Neural cell (in vitro differentiated cells): ENCODE measurements around the gene SALL4. TPM values are rescaled to one million over a fixed set of nuclear protein-coding genes. Genes with fewer than 3 reads are reported as not detected.

Source experiments
- H2AFZ ChIP-seq: fragments of 200-600, 300-800 bp; sonication (generic), shearing (Covaris generic); 2 replicates; pipeline ENCODE4 v1.6.0; 2014; ENCODE audit warnings: low read depth, mild to moderate bottlenecking, antibody characterized with exemption, low read length, moderate library complexity
- H3F3A ChIP-seq: fragments of 200-600 bp; shearing (Covaris generic); 2 replicates; pipeline ENCODE4 v1.6.1; 2016; ENCODE audit warnings: mild to moderate bottlenecking, moderate library complexity, mixed read lengths, antibody characterized with exemption, low read length; ENCODE audit not compliant: insufficient read depth, poor library complexity, severe bottlenecking
- H3K27ac ChIP-seq: fragments of 200-600, 300-800 bp; sonication (generic), shearing (Covaris generic); 2 replicates; pipeline ENCODE4 v1.5.1; 2014; ENCODE audit warnings: mild to moderate bottlenecking, low read length, moderate library complexity
- H3K27me3 ChIP-seq: fragments of 300-800, 200-600 bp; sonication (generic), shearing (Covaris generic); 2 replicates; pipeline ENCODE4 v1.6.0; 2014; ENCODE audit warnings: mild to moderate bottlenecking, low read depth, low read length, moderate library complexity; ENCODE audit not compliant: insufficient read depth
- H3K36me3 ChIP-seq: fragments of 300-800, 200-600 bp; sonication (generic), shearing (Covaris generic); 2 replicates; pipeline ENCODE4 v1.5.1; 2014; ENCODE audit warnings: mild to moderate bottlenecking, antibody characterized with exemption, low read length, moderate library complexity; ENCODE audit not compliant: insufficient read depth
- H3K4me2 ChIP-seq: fragments of 300-800, 200-600 bp; sonication (generic), shearing (Covaris generic); 2 replicates; pipeline ENCODE4 v1.6.0; 2014; ENCODE audit warnings: mild to moderate bottlenecking, low read length
- H3K4me3 ChIP-seq: fragments of 300-800, 200-600 bp; sonication (generic), shearing (Covaris generic); 2 replicates; pipeline ENCODE4 v1.5.1; 2014; ENCODE audit warnings: mild to moderate bottlenecking, low read length, moderate library complexity
- H3K79me2 ChIP-seq: fragments of 200-600 bp; shearing (Covaris generic); replicated peaks from 2 replicates; pipeline ENCODE4 v1.6.0; 2014; ENCODE audit warnings: mild to moderate bottlenecking, low read length, moderate library complexity; ENCODE audit not compliant: insufficient read depth
- H3K9ac ChIP-seq: fragments of 300-800, 200-600 bp; sonication (generic), shearing (Covaris generic); 2 replicates; pipeline ENCODE4 v1.6.1; 2016; ENCODE audit warnings: mild to moderate bottlenecking, low read length, mixed read lengths
- H3K9me2 ChIP-seq: fragments of 200-600 bp; shearing (Covaris generic); 2 replicates; pipeline ENCODE4 v1.6.1; 2016; ENCODE audit warnings: mild to moderate bottlenecking, low read length, mixed read lengths; ENCODE audit not compliant: insufficient read depth
- H3K9me3 ChIP-seq: fragments of 200-600, 300-800 bp; sonication (generic), shearing (Covaris generic); 2 replicates; pipeline ENCODE4 v1.6.1; 2016; ENCODE audit warnings: mild to moderate bottlenecking, mixed run types, low read length, moderate library complexity, mixed read lengths
- H4K20me1 ChIP-seq: fragments of 200-600 bp; shearing (Covaris generic); 2 replicates; pipeline ENCODE4 v1.6.1; 2016; ENCODE audit warnings: mild to moderate bottlenecking, mixed run types; ENCODE audit not compliant: insufficient read depth
- EP300 ChIP-seq: fragments of 450-650 bp; conservative IDR thresholded peaks from 2 replicates; pipeline ENCODE4 v1.6.1; 2014; ENCODE audit warnings: antibody characterized with exemption, mild to moderate bottlenecking, moderate library complexity; ENCODE audit not compliant: poor library complexity, severe bottlenecking
- EZH2 ChIP-seq: fragments of 200-600, 300-800 bp; shearing (Covaris generic), sonication (generic); IDR thresholded peaks from 2 replicates; pipeline ENCODE4 v1.6.1; 2014; ENCODE audit warnings: antibody characterized with exemption, low read length, borderline replicate concordance, mild to moderate bottlenecking; ENCODE audit not compliant: insufficient read depth, poor library complexity, severe bottlenecking
- MXI1 ChIP-seq: fragments of 450-650 bp; conservative IDR thresholded peaks from 2 replicates; pipeline ENCODE4 v1.6.1; 2014; ENCODE audit warnings: antibody characterized with exemption, mild to moderate bottlenecking; ENCODE audit not compliant: poor library complexity, severe bottlenecking
- POLR2AphosphoS5 ChIP-seq: IDR thresholded peaks from 2 replicates; pipeline ENCODE4 v1.6.1; 2012
- RAD21 ChIP-seq: fragments of 450-650 bp; conservative IDR thresholded peaks from 2 replicates; pipeline ENCODE4 v1.6.1; 2014; ENCODE audit warnings: antibody characterized with exemption, mild to moderate bottlenecking, moderate library complexity
- SMC3 ChIP-seq: fragments of 450-650 bp; conservative IDR thresholded peaks from 2 replicates; pipeline ENCODE4 v1.6.1; 2014; ENCODE audit warnings: antibody characterized with exemption, mild to moderate bottlenecking, moderate library complexity; ENCODE audit not compliant: poor library complexity
- TAF1 ChIP-seq: IDR thresholded peaks from 2 replicates; pipeline ENCODE4 v1.6.1; 2012; ENCODE audit warnings: low read depth
- polyA plus RNA-seq: library from polyadenylated mRNA; depleted of rRNA; stranded (reverse); fragments of >200 nt; gene quantifications from 2 replicates; pipeline ENCODE4 v1.2.3, GENCODE V29; 2014
- TF ChIP-seq, protein P1 (sequence below): IDR thresholded peaks from 2 replicates; pipeline ENCODE4 v1.6.1; 2012; ENCODE audit warnings: borderline replicate concordance
- TF ChIP-seq, protein P2 (sequence below): fragments of 450-650 bp; IDR thresholded peaks from 2 replicates; pipeline ENCODE4 v1.5.1; 2014; ENCODE audit warnings: antibody characterized with exemption, mild to moderate bottlenecking, moderate library complexity; ENCODE audit not compliant: poor library complexity, severe bottlenecking

The SALL4 gene
- polyA plus RNA-seq, 1 donor from 2014 or later, result 1.4 TPM

DNA sequence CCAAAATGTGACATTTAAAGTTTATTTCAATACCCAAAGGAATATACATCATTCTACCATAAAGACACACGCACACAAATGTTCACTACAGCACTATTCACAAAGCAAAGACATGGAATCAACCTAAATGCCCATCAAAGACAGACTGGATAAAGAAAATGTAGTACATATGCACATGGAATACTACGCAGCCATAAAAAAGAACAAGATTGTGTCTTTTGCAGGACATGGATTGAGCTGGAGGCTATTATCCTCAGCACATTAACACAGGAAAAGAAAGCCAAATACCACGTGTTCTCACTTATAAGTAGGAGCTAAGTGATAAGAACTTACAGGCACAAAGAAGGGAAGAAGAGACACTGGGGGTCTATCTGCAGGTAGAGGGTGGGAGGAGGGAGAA, 56.5 kb downstream of the SALL4 start:
- no peaks in the 10 kb centered on the region for H4K20me1 ChIP-seq
- no peaks in the 10 kb centered on the region for H3K27me3 ChIP-seq
- H3K9me2 ChIP-seq, result no peaks in the 10 kb centered on the region
- TF ChIP-seq EZH2 (no peak), TAF1 (no peak), POLR2AphosphoS5 (no peak), MXI1 (no peak), RAD21 (no peak), EP300 (no peak), SMC3 (no peak)
- TF ChIP-seq, protein P1, sequence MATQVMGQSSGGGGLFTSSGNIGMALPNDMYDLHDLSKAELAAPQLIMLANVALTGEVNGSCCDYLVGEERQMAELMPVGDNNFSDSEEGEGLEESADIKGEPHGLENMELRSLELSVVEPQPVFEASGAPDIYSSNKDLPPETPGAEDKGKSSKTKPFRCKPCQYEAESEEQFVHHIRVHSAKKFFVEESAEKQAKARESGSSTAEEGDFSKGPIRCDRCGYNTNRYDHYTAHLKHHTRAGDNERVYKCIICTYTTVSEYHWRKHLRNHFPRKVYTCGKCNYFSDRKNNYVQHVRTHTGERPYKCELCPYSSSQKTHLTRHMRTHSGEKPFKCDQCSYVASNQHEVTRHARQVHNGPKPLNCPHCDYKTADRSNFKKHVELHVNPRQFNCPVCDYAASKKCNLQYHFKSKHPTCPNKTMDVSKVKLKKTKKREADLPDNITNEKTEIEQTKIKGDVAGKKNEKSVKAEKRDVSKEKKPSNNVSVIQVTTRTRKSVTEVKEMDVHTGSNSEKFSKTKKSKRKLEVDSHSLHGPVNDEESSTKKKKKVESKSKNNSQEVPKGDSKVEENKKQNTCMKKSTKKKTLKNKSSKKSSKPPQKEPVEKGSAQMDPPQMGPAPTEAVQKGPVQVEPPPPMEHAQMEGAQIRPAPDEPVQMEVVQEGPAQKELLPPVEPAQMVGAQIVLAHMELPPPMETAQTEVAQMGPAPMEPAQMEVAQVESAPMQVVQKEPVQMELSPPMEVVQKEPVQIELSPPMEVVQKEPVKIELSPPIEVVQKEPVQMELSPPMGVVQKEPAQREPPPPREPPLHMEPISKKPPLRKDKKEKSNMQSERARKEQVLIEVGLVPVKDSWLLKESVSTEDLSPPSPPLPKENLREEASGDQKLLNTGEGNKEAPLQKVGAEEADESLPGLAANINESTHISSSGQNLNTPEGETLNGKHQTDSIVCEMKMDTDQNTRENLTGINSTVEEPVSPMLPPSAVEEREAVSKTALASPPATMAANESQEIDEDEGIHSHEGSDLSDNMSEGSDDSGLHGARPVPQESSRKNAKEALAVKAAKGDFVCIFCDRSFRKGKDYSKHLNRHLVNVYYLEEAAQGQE, result no peak
- TF ChIP-seq, protein P2, sequence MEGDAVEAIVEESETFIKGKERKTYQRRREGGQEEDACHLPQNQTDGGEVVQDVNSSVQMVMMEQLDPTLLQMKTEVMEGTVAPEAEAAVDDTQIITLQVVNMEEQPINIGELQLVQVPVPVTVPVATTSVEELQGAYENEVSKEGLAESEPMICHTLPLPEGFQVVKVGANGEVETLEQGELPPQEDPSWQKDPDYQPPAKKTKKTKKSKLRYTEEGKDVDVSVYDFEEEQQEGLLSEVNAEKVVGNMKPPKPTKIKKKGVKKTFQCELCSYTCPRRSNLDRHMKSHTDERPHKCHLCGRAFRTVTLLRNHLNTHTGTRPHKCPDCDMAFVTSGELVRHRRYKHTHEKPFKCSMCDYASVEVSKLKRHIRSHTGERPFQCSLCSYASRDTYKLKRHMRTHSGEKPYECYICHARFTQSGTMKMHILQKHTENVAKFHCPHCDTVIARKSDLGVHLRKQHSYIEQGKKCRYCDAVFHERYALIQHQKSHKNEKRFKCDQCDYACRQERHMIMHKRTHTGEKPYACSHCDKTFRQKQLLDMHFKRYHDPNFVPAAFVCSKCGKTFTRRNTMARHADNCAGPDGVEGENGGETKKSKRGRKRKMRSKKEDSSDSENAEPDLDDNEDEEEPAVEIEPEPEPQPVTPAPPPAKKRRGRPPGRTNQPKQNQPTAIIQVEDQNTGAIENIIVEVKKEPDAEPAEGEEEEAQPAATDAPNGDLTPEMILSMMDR, result no peak
- no peak overlapping the region for H3K27ac ChIP-seq
- no peaks in the 10 kb centered on the region for H3K36me3 ChIP-seq
- no peak overlapping the region for H3K9ac ChIP-seq
- no peaks in the 10 kb centered on the region for H3K9me3 ChIP-seq
- peaks cover 23% of the 10 kb centered on the region for H3K79me2 ChIP-seq
- H2AFZ ChIP-seq, result no peak overlapping the region
- no peaks in the 10 kb centered on the region for H3F3A ChIP-seq
- H3K4me2 ChIP-seq, result no peak overlapping the region
- H3K4me3 ChIP-seq, result no peak overlapping the region

DNA sequence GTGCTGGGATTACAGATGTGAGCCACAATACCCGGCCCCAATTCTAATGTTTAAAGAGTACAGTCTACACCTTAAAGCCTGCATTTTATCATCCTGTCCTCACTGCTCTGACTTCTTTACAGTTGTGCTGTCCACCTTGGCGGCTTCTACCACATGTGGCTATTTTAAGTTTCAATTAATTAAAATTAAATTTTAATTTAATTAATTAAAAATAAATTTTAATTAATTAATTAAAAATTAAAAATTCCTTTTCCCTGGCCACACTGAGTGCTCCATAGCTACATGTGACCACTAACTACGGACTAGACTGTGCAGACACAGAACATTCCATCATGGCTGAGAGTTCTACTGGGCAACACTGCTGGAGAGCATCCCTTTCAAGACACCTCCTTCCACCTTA, 61.5 kb downstream of the SALL4 start:
- H3K9ac ChIP-seq, result no peak overlapping the region

More for the DNA sequence above, 61.5 kb downstream of the SALL4 start:
- TF ChIP-seq RAD21 (no peak), EP300 (no peak), MXI1 (no peak), EZH2 (no peak), TAF1 (no peak), POLR2AphosphoS5 (no peak), SMC3 (no peak)
- TF ChIP-seq, protein P1, result no peak
- TF ChIP-seq, protein P2, result no peak
- no peaks in the 10 kb centered on the region for H3K27me3 ChIP-seq
- no peaks in the 10 kb centered on the region for H3K9me2 ChIP-seq
- H3F3A ChIP-seq, result no peaks in the 10 kb centered on the region
- H3K27ac ChIP-seq, result no peak overlapping the region
- H3K9me3 ChIP-seq, result no peaks in the 10 kb centered on the region
- H4K20me1 ChIP-seq, result no peaks in the 10 kb centered on the region
- no peak overlapping the region for H3K4me2 ChIP-seq
- H3K79me2 ChIP-seq, result peaks cover 12% of the 10 kb centered on the region
- H3K4me3 ChIP-seq, result no peak overlapping the region
- H3K36me3 ChIP-seq, result no peaks in the 10 kb centered on the region
- no peak overlapping the region for H2AFZ ChIP-seq
